Dermis microvascular lymphatic vessel endothelial cell (primary cell): Measurements from ENCODE around the gene TAF3. TPM values are rescaled to one million over a fixed set of nuclear protein-coding genes. Genes with fewer than 3 reads are reported as not detected.
"Not testable (repeated sequence)": the region's sequence is repeated elsewhere in the genome, so short reads cannot be mapped to it uniquely, and the experiment has no call there.

Experiments used
- DNase-seq, 2 donors: peaks; one replicate each; pipeline versions ENCODE4 v3.0.0 to v3.0.0-alpha.2; 2010; ENCODE audit warnings: low read depth in 2 of 2
- total RNA-seq: library from RNA; depleted of rRNA; stranded (reverse); fragments of >200 nt; gene quantifications from 2 replicates; pipeline ENCODE4 v1.2.1, GENCODE V29; 2014

TAF3 gene
- total RNA-seq, 1 donor from 2014 or later = 1.0 TPM

GRCh38 chr10:8031211-8031610, 212.9 kb downstream of the TAF3 start:
- DNase-seq = not testable (repeated sequence)

- no peak for DNase-seq
These were observed 214.3 kb downstream of the TAF3 start for GRCh38 chr10:8032558-8032957.

GRCh38 chr10:8033812-8034465, 215.6 kb downstream of the TAF3 start:
- no peak for DNase-seq

DNA sequence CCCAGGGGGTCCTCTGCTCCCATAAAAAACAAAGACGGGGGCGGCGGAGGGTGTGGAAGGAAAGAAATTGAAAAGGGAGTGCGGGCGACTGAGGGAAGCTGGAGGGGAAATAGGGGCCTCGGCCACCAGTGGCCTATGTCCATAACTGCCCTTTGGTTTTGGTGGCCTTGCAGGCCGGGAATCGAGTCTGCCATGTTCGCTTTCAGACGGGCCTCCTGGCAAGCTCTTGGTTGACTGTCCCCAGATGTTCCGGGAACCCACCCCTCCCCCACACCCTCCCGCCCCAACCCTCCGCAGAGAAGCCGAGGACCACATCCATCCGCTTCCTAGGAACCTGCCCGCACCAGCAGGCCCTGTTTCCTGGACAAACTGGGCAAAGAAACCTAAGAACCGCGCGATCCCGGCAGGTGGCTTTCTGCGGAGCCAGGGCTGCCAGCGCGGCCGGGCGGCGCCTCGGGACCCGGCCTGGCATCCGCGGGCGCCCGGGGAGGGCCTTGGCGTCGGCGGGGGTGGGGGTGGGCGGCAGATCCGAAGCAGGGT, 216.2 kb downstream of the TAF3 start:
- DNase-seq = no peak

DNA sequence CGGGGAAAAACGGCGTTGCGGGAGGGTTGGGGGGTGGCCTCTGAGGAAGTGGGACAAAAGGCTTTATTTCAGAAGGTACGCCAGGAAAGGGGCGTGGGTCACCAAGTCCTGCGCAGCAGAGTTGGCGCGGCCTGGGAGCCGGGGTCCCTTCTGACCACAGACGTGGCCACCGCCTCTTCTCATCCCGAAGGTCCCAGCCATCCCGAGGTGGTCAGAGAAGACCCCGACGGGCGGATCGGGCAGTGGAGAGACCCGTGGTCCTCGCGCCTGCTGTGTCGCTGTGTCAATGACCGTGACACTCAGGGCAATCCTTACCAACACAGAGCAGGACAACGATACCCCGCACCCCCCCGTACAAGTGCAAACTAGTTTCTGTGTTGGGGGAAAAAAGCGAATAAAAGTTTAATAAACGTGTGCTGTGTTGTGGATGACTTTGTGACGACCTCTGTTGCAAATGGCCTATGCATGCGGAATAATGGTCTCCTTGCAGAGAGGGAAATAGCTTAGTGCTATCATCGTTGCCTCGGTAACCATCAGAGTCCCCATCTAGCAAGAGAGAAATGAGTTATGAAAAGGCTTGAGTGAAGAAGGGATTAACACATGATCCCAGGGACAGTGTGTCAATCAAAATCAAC, 216.8 kb downstream of the TAF3 start:
- no peak for DNase-seq

DNA sequence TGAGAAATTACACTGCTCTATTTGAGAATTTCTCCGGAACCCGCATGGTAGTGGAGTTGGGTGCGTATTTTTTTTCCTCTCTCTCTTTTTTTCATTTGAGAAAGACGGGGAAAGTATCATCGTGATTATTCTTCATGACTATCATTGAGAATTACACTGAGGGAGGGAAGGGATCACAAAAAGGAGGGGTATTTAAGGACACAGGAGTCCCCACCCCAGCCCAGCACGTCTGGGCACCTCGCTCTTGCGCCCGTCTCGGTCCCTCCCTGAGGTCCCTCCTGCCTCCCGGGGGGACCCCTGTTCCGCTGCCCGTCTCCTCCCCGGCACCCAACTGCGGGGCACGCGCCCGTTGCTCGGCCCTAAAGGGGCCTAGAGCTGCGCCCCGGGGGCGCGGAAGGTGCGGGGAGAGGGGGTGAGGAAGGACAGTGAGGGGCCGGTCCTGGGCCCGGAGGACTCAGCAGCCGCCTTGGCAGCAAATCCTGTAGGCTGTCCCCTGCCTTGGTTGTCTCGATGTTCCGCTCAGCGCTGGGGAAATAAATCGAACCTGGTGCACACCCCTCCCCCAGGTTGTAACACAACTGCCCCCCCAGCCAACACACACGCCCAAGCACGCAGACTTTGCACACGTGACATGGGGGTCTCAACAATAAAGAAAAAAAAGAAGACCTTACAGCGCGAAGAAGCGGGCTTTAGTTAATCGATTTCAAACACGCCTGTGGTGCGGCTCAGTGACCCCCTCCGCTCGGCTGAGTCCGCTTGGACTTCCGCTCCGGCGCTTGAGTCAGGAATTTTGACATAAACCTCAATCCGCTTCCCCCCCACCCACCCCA, 217.6 kb downstream of the TAF3 start:
- DNase-seq = no peak

DNA sequence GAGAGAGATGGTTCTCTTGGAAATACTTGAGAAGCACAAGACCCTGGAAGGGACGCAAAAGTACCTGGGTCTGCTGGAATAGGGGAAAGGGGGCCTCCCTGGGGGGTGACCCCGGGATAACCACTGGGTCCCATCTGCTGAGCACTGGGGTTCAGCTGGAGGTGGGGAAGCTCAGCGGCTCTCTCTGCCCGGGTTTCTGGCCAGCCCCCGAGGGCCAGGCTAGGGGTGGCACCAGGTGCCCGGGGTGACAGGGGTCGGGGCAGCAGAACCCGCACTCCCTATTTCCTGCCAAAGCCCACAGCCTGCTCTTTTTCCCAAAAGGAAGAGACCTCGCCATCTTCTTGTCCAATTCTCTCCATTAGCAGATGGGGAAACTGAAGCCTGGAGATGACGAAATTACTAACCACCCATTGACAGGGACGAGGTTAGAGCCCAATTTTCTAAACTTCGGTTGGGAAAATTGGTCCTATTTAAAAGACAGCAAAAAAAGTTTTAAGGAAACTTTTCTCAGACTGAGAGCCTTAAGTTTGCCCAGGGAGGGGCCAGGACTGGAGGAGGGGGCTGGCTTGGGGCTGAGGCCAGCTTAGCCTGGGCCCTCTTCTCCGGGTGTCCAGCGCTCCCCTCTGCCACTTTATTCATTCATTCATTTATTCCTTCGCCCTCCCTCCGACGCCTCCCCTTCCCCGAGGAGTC, 218.3 kb downstream of the TAF3 start:
- DNase-seq = no peak

DNA sequence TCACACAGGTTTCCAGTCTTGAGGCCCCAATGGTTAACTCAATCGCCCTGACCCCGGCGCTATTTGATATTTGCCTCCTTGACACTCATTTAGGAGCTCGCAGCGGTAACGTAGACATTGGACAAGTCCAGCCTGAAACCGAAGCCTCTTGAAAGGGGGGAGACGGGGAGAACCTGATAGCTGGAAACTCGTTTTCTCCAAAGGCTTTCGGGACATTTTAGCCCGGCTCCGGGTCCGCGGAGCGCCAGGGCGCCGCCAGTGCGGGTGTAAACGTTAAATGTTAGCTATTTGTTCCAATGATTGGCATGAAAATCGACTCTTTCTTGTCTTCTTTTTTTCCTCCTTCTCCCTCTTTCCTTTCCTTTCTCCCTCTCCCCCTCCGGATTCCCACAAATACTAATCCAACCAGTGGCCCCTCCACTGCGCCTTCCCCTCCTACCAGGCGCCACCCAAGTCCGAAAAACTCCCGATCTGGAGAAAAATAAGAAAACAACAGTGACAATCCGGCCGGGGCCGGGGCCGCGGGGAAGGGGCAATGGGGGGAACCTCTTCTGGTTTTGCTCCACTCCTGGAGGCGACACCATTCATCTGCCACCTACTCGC, 219.0 kb downstream of the TAF3 start:
- no peak for DNase-seq

DNA sequence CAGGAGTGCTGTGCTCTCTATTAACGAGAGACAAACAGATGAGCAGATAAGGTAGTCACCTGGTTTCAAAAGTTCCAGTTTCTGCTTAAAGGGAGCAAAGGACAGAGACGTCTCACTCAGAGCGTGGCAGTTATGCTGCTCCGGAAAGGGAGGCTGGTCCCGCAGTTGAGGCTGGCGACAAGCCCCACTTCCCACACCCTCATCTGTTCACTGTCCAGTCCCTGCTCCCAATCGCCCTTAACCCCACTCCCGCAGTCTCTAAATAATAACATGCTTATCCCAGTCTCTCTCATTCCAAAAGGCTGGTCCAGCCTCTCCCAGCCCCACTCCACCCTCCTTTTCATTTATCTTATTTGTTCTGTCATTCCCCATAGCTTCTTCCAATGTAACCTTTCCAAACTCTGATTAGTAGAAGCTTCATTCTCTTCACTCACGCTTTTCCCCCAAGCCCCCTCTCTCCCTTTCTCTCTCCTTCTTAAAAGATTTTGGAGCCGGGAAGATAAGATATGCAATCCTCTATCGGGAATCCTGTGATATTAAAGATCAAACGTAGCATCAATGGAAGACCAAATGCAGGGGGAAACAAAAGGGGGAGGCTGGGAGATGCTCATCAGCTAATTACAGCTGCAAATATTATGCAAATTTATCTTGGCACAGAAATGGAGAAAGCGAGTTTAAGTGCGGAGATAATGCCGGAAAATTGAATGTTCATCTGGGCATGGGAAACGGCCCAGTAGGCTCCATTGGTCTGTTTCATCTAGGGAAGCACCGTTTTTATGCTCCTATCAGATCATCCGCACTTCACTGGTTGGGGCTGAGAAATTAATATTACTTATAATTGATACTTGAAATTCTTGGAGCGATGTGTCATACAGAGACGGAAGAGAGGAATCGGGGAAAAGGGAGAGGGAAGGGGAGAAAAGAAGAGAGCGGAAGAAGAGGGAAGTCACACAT, 219.9 kb downstream of the TAF3 start:
- no peak for DNase-seq

GRCh38 chr10:8039321-8039881, 221.1 kb downstream of the TAF3 start:
- DNase-seq = no peak

DNA sequence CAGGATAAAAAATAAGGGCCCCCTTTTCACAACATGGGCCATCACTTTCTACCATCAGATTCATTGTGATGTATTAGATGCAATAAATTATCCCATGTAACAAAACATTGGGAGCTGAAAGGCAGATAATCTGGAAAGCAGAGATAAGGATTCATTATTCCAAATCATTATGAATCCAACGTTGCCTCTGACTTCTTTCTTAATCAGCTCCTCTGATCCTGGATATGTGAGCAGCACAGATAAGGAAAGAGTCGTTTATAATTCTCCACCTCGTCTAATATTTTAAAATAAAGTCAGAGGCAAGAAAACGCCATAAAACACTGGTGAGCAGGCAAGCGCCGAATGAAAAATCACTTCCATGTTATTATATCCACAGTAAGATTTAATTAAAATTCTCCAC, 222.3 kb downstream of the TAF3 start:
- no peak for DNase-seq

DNA sequence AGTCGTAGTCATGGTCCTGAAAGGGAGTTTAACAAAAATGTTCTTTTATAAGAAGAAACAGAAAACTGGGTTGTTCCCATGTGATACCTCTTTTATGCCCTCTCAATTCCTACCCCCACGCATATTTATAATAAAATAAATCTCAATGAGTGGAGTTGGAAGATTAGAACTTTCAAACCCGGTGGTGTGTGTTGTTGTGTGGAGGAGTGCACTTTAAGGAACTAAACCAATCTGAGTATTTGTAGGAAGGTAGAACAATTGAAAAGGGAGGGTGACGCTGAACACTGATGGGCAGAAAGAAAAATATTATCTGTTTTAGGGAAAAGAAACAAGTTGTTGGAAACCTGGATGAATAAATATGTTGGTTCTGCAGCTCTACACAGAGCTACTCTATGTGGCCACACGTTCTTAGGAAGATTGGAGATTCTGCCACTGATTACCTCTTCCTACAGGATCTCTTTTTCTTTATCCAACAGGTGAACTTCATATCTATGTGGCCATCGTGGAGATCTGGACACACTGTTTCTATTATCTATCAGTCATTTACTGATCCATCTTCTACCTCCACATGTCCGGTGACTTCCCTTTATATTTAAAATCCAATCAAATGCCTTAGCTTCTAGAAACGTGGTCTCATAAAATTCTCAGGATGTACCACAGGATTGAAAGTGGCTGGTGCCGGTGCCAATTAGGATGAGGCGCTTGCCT, 223.1 kb downstream of the TAF3 start:
- DNase-seq = no peak

DNA sequence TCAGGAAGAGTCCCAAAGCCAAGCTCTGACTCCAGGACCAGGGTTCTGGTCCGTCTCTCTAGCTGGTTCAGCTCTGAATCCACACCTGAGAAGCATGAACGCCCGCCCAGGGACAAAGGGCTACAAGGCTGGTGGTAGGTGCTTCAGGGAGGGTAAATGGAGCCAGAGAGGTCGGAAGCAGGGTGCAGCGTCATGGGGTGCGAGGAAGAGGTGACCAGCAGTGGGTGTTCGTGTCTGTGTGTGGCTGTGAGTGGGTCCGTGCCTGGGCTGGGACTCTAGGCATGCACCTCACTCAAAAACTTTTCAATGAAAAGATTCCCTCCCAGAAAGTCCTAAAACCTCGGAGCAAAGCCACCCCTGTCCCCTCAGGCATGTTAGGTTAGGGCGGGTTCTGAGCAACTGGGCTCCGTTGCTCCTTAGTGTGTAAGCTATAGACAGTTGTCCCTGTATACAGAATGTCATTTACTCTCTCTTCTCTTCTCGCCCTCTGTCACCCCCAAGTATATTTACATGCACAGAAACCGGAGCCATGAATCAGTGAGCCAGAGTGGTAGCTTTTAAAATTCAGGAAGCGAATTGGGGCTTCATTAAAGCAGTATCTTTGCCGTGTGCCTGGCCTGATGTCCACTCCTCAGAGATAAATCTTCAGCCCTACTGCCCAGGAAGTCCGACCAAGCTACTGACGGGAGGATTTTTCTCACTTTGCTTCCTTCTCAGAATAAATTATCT, 223.9 kb downstream of the TAF3 start:
- DNase-seq = no peak

DNA sequence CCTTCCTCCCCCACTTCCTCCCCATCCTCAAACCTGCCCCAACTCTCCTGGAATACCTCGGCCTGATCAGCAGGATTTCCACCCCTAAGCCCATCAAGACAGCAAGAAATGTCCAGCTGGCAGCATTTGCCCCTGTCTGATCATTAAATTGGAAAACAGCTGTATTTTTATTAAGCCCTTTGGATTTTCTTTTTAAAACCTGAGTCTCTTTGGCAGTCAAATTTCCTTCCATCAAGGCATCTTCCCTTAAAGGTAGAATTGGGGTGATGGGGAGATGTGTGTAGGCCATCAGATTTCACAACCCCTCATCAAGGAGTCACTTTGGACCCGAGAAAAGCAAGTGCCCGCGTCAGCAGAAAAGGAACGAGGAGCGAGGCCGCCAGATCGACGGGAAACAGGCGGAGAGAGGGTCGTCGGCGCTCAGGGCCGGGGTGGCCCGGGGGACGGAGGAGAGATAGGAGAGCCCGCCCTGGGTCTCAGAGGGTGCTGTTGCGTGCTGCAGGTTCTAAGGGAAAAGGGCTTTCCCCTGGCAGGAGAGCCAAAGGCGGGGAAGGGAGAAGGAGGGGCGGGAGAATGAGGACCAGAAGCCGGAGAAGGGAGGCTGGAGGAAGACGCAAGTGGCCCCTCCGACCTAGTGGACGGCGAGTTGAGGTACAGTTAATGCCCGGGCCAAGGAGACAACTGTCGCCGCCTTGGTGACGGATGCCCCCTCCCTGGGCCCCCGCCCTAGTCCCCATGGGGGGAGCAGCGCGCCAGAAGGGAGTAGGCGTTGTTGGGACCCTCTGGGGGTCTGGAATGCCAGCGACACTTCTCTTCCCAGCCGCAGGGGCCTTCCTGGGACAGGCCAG, 224.6 kb downstream of the TAF3 start:
- DNase-seq = no peak

DNA sequence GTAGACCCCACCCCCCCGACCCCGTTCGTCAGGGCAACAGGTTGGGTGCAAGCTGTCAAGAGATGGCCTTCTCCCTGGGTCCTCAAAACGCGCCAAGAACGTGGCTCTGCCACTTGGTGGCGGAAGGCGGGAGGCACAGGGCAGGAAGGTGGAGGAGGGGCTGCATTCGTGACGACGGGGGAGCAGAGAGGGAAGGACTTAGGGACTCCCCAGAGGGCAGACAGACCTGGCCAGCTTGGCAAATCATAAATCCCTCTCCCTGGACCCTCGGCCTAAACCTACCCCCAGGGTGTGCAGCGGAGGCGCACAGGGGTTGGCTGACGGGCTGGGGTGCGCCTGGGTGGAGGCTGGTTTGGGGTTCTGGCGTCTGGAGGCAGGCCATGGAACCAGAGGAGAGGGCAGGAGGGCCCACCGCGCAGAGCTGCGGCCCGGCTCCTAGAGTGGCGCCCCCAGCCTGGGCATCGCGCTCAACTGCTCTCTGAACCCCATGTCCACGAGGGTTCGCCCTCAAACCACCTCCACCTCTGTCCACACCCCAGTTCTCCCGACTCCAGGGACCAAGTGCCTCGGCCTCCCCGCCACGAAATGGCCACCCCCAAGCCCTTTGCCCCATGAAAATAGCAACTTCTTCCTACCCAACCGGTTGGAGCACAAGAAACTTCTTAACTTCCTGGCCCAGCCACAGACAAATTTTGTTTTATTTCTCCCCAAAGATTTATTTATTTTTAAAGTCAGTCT, 225.4 kb downstream of the TAF3 start:
- DNase-seq = no peak

DNA sequence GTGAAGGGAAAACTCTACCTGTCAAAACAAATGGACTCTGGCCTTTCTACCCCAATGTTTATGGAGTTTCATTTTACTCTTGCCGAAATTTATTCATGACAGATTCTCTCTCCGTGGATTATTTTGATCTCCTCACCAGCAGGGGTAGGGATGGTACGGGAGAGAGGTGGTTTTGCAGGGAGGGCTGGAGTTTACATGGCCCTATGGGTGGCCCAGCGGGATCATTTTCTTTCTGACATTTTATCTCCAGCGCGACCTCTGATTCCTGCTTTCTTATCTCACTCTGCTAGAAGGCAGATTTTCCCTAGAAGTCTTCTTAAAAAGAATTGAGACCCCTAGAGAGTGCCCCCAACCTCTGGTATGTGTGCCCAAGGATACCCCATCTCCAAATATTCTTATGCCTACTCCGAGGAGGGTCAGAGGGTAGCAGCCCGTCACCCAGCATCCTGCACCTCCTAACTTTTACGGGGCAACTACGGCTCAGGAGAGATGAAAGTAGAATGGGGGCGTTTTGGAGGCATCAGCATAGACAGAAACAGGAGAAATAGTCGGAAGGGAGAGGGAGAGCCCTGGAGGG, 226.1 kb downstream of the TAF3 start:
- no peak for DNase-seq
